Activated CD4-positive, alpha-beta T cell treated with anti-CD3 and anti-CD28 coated beads, Interleukin-2, amount 10 ng/mL, durations not matched to agents 24 days and 14 days (primary cell): ENCODE results near the gene SLC38A9. TPM values are rescaled to one million over a fixed set of nuclear protein-coding genes. Genes with fewer than 3 reads are reported as not detected.
A peak's percentile ranks its signal among the peaks of the same experiment; 100 is the strongest.
"Not testable (repeated sequence)": the region's sequence is repeated elsewhere in the genome, so short reads cannot be mapped to it uniquely, and the experiment has no call there.

ENCODE experiments used
- DNase-seq: peaks from one replicate; pipeline ENCODE4 v3.0.0; 2022
- H3K27ac Mint-ChIP-seq: one replicate; pipeline ENCODE4 v1.8.0; 2022; ENCODE audit warnings: mild to moderate bottlenecking, mixed read lengths
- H3K27me3 Mint-ChIP-seq: one replicate; pipeline ENCODE4 v1.8.0; 2022; ENCODE audit warnings: mixed read lengths
- H3K36me3 Mint-ChIP-seq: one replicate; pipeline ENCODE4 v1.8.0; 2022; ENCODE audit warnings: low read depth, mild to moderate bottlenecking, mixed read lengths
- H3K4me1 Mint-ChIP-seq: one replicate; pipeline ENCODE4 v1.8.0; 2021; ENCODE audit warnings: mixed read lengths
- H3K4me3 Mint-ChIP-seq: one replicate; pipeline ENCODE4 v1.8.0; 2022; ENCODE audit warnings: mild to moderate bottlenecking, moderate library complexity, mixed read lengths
- H3K9me3 Mint-ChIP-seq: one replicate; pipeline ENCODE4 v1.8.0; 2021; ENCODE audit warnings: mixed read lengths
- intact Hi-C: fragments of 100-400 bp; cut with micrococcal nuclease; formaldehyde crosslinking; loops from one replicate; pipeline ENCODE4 v1.15.1; 2023
- total RNA-seq: library from RNA; stranded (reverse); gene quantifications from 2 replicates; pipeline ENCODE4 v1.2.3, GENCODE V29; 2022

Gene SLC38A9
- total RNA-seq, 1 donor from 2014 or later: 21.4 TPM

GRCh38 chr5:55607309-55607708 is 104.8 kb downstream of the SLC38A9 start:
- H3K4me3 Mint-ChIP-seq, intact Hi-C loops, H3K27me3 Mint-ChIP-seq, H3K36me3 Mint-ChIP-seq, H3K9me3 Mint-ChIP-seq, H3K27ac Mint-ChIP-seq: not testable (repeated sequence)
- DNase-seq: peak; percentile 52
- H3K4me1 Mint-ChIP-seq: peaks cover 25% of the 10 kb centered on the region

DNA sequence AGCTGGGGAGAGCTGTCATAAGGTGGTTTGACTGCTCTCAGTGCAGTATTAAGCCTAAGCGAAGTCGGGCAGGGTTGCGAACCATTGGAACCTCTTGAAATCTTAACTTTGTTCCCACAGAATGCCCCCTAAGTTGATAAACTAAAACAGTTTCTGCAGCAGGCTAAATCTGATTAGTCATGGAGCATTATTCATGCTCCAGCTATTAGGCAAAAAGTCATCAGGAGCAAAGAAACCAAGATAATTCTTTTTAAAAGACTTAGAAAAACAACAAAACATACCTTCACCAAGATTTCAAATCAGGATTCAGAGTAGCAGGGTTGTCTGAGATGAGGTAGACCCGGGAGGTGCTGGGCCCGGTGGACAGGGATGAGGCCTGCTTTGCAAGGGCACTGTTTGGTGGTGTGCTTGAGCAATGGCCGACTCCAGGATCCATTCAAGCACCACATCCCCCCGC is 107.5 kb downstream of the SLC38A9 start:
- intact Hi-C loops: no loop called here
- peaks cover 44% of the 10 kb centered on the region for H3K4me1 Mint-ChIP-seq
- no peak for DNase-seq

DNA sequence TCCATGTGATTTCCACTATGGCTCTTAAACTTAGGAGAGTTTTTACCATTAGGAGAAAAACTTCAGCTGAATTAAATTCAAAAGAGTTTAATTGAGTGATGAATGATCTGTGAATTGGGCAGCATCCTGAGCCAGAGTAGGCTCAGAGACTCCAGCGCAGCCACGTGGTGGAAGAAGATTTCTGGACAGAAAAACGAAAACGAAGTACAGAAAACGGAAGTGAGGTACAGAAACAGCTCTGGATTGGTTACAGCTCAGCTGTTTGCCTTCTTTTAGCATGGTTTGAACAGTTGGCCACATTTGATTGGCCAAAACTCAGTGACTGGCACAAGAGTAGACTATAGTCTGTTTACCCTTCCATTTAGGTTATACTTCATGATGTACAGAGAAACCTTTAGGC is 108.2 kb downstream of the SLC38A9 start:
- Mint-ChIP-seq H3K4me1 (peaks cover 45% of the 10 kb centered on the region), H3K27ac (no peak overlapping the region), H3K36me3 (no peaks in the 10 kb centered on the region), H3K9me3 (no peaks in the 10 kb centered on the region), H3K4me3 (no peak overlapping the region), H3K27me3 (no peaks in the 10 kb centered on the region)
- no peak for DNase-seq
- intact Hi-C loops: no loop called here

More for the DNA sequence above, 107.5 kb downstream of the SLC38A9 start:
- H3K27me3 Mint-ChIP-seq: no peaks in the 10 kb centered on the region
- H3K36me3 Mint-ChIP-seq: no peaks in the 10 kb centered on the region
- no peaks in the 10 kb centered on the region for H3K9me3 Mint-ChIP-seq
- no peak overlapping the region for H3K4me3 Mint-ChIP-seq
- no peak overlapping the region for H3K27ac Mint-ChIP-seq

DNA sequence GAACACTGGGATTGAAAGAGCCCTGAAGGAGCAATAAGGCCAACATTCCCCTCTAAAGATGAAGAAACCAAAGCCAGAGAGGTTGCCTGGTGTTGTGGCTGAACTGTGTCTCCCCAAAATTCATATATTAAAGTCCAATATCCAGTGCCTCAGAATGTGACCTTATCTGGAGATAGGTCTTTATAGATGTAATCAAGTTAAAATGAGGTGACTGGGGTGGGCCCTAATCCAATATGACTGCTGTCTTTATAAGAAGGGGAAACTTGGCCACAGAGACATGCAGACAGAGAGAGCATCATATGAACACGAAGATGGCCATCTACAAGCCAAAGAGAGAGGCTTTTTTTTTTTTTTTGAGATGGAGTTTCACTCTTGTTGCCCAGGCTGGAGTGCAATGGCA is 110.5 kb downstream of the SLC38A9 start:
- intact Hi-C loops: loop anchor here (2.0 kb wide), 1 partner anchor 67 kb away; the partner anchor contains the start of gene PLPP1
- peaks cover 51% of the 10 kb centered on the region for H3K4me1 Mint-ChIP-seq
- H3K4me3 Mint-ChIP-seq: peak overlapping the region; percentile 45
- peak overlapping the region; percentile 78 for H3K27ac Mint-ChIP-seq
- H3K9me3 Mint-ChIP-seq: no peaks in the 10 kb centered on the region
- no peaks in the 10 kb centered on the region for H3K36me3 Mint-ChIP-seq
- H3K27me3 Mint-ChIP-seq: no peaks in the 10 kb centered on the region
- DNase-seq: no peak

DNA sequence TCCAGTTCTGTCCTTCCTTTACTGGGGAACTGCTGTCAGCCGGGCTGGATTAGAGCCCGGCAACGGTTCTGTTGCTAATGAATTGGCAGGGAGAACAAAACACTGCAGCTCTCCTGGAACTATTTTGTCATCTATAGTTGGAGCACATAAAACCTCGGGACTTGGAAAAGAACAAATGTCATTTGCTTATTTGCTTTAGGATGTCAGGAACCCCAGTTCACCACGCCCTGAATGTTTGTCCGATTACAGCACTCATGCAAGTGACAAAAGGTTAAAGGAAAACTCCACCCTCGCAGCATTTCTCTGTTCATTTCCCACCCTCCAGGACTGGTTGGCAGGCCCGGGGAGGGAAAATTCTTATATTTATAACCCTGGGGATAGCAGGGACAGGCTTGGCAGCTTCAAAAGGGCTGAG is 110.9 kb downstream of the SLC38A9 start:
- H3K9me3 Mint-ChIP-seq: no peaks in the 10 kb centered on the region
- peak overlapping the region; percentile 78 for H3K27ac Mint-ChIP-seq
- H3K27me3 Mint-ChIP-seq: no peaks in the 10 kb centered on the region
- no peaks in the 10 kb centered on the region for H3K36me3 Mint-ChIP-seq
- peaks cover 51% of the 10 kb centered on the region for H3K4me1 Mint-ChIP-seq
- peak overlapping the region; percentile 45 for H3K4me3 Mint-ChIP-seq
- intact Hi-C loops: loop anchor here (2.0 kb wide), 1 partner anchor 66 kb away; the partner anchor contains the start of gene PLPP1
- DNase-seq: peak; percentile 66

GRCh38 chr5:55600497-55601203 is 111.5 kb downstream of the SLC38A9 start:
- Mint-ChIP-seq H3K36me3 (no peaks in the 10 kb centered on the region), H3K9me3 (no peaks in the 10 kb centered on the region), H3K4me1 (peaks cover 51% of the 10 kb centered on the region), H3K27ac (peak overlapping the region; percentile 78), H3K27me3 (no peaks in the 10 kb centered on the region), H3K4me3 (peak overlapping the region; percentile 45)
- DNase-seq: peak; percentile 74
- intact Hi-C loops: loop anchor here (1.0 to 2.0 kb wide), 2 partner anchors 10 to 66 kb away; partner anchors contain the start of gene PLPP1

DNA sequence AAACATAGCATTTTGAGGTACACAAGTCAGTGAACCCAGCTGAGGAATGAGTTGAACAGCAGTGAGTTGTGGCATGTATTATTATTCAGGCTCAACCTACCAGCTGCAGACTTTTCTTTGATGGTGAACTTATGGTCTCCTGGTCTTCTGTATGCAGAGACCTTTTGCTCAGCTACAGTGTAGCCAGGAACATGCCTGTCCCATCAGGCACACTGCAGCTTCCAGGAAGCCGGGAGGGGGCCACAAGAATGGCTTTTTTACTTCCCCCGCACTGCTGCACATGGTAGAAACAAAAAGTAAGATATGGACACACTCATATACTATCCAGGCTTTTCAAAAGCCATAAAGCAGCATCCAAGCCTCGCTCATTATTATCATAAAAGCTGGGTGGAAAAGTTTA is 112.0 kb downstream of the SLC38A9 start:
- Mint-ChIP-seq H3K27me3 (no peaks in the 10 kb centered on the region), H3K4me3 (peak overlapping the region; percentile 45), H3K27ac (peak overlapping the region; percentile 78), H3K9me3 (no peaks in the 10 kb centered on the region), H3K36me3 (no peaks in the 10 kb centered on the region), H3K4me1 (peaks cover 51% of the 10 kb centered on the region)
- intact Hi-C loops: loop anchor here (1.0 to 2.0 kb wide), 2 partner anchors 10 to 65 kb away; partner anchors contain the start of gene PLPP1
- no peak for DNase-seq

GRCh38 chr5:55599148-55600050 is 112.7 kb downstream of the SLC38A9 start:
- H3K27ac Mint-ChIP-seq: peak overlapping the region; percentile 78
- H3K4me1 Mint-ChIP-seq: peaks cover 53% of the 10 kb centered on the region
- no peaks in the 10 kb centered on the region for H3K36me3 Mint-ChIP-seq
- no peak for DNase-seq
- H3K9me3 Mint-ChIP-seq: peaks cover 3% of the 10 kb centered on the region
- intact Hi-C loops: loop anchor here (1.0 to 2.0 kb wide), 2 partner anchors 9 to 65 kb away; partner anchors contain the start of gene PLPP1
- peak overlapping the region; percentile 27 for H3K4me3 Mint-ChIP-seq
- H3K27me3 Mint-ChIP-seq: no peaks in the 10 kb centered on the region

GRCh38 chr5:55597014-55597981 is 114.8 kb downstream of the SLC38A9 start:
- intact Hi-C loops: no loop called here
- Mint-ChIP-seq H3K9me3 (peaks cover 3% of the 10 kb centered on the region), H3K36me3 (no peaks in the 10 kb centered on the region), H3K4me3 (no peak overlapping the region), H3K27ac (peak overlapping the region; percentile 45), H3K4me1 (peaks cover 56% of the 10 kb centered on the region), H3K27me3 (no peaks in the 10 kb centered on the region)
- DNase-seq: no peak

DNA sequence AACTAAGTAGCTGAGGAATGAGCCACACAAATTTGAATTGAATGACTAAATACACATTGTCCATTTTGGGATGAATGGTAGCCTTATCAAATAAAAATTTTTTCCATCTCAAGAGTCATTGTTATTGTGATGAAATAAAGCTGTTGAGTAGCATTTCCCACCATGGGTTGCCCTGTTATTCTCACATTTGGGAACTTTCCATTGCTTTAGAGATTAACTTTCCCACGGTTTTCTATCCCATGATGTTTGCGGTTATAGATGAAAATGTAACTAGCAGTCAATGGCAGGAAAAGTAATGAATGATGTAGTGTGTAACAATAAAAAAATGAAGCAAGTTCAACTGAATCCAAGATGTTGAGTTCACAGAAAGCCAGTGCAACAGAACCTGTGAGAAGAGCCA is 117.5 kb downstream of the SLC38A9 start:
- no peaks in the 10 kb centered on the region for H3K27me3 Mint-ChIP-seq
- DNase-seq: no peak
- H3K4me1 Mint-ChIP-seq: peaks cover 51% of the 10 kb centered on the region
- intact Hi-C loops: no loop called here
- H3K27ac Mint-ChIP-seq: no peak overlapping the region
- no peak overlapping the region for H3K4me3 Mint-ChIP-seq
- H3K36me3 Mint-ChIP-seq: peaks cover 5% of the 10 kb centered on the region
- peaks cover 3% of the 10 kb centered on the region for H3K9me3 Mint-ChIP-seq

GRCh38 chr5:55593115-55593472 is 119.0 kb downstream of the SLC38A9 start:
- H3K36me3 Mint-ChIP-seq: peaks cover 7% of the 10 kb centered on the region
- H3K27ac Mint-ChIP-seq: peak overlapping the region; percentile 38
- no peaks in the 10 kb centered on the region for H3K27me3 Mint-ChIP-seq
- H3K4me1 Mint-ChIP-seq: peaks cover 45% of the 10 kb centered on the region
- no peak overlapping the region for H3K4me3 Mint-ChIP-seq
- peaks cover 3% of the 10 kb centered on the region for H3K9me3 Mint-ChIP-seq
- intact Hi-C loops: no loop called here
- DNase-seq: no peak

DNA sequence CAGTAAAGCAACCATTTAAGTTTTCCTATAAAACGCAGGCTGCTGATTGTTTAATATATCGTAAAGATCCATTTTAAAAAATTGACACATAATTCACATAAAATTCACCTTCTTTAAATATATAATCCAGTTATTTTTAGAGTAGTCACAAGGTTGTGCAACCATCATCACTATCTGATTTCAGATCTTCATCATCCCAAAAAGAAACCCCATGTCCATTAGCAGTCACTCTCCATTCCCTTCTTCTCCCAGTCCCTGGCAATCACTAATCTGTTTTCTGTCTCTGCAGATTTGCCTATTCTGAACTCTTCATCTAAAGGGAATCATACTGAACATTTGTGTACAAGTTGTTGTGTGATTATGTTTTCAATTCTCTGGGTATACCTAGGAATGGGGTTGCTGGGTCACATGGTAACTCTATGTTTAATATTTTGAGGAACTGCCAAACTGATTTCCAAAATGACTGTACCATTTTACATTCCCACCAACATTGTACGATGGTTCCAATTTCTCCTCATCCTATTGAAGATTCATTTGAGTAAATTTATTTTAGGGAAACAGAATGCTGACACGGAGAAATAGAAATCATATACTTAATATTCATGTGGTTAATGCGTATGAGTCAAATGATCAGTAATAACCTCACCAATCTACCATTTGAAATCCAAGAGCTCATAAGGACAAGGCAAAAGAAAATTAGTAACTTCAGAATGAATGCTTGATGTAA is 119.6 kb downstream of the SLC38A9 start:
- H3K4me1 Mint-ChIP-seq: peaks cover 40% of the 10 kb centered on the region

More for the DNA sequence above, 119.6 kb downstream of the SLC38A9 start:
- peaks cover 7% of the 10 kb centered on the region for H3K36me3 Mint-ChIP-seq
- intact Hi-C loops: no loop called here
- peak overlapping the region; percentile 60 for H3K27ac Mint-ChIP-seq
- DNase-seq: no peak
- no peaks in the 10 kb centered on the region for H3K27me3 Mint-ChIP-seq
- H3K9me3 Mint-ChIP-seq: peaks cover 3% of the 10 kb centered on the region
- H3K4me3 Mint-ChIP-seq: no peak overlapping the region
